Neutrophil (primary cell): ENCODE data around the gene GDF10.
A peak's percentile ranks its signal among the peaks of the same experiment; 100 is the strongest.

ENCODE experiments used
- H3K27ac ChIP-seq: fragments of 200-600 bp; sonication (generic); 2 replicates; pipeline ENCODE4 v1.5.1; 2016; ENCODE audit warnings: mild to moderate bottlenecking, moderate library complexity
- H3K27me3 ChIP-seq: fragments of 200-600 bp; sonication (generic); 2 replicates; pipeline ENCODE4 v1.6.0; 2016; ENCODE audit warnings: mild to moderate bottlenecking
- H3K36me3 ChIP-seq: fragments of 200-600 bp; sonication (generic); 2 replicates; pipeline ENCODE4 v1.5.1; 2017
- H3K4me1 ChIP-seq, 2 experiments: fragments of 200-600 bp in 1 of 2; sonication (generic) in 1 of 2; 1 replicate in 1 of 2; 2 replicates in 1 of 2; pipeline versions ENCODE4 v1.5.1 to v1.6.1; 2013 to 2016; ENCODE audit warnings: low read depth in 1 of 2, low read length in 1 of 2, mild to moderate bottlenecking in 1 of 2, moderate library complexity in 1 of 2; ENCODE audit not compliant: control insufficient read depth in 1 of 2, insufficient read depth in 1 of 2
- H3K4me3 ChIP-seq, 2 experiments: fragments of 200-600 bp in 1 of 2; sonication (generic) in 1 of 2; 1 replicate in 1 of 2; 2 replicates in 1 of 2; pipeline ENCODE4 v1.5.1; 2013 to 2016; ENCODE audit warnings: low read depth in 1 of 2, low read length in 1 of 2, mild to moderate bottlenecking in 1 of 2, moderate library complexity in 1 of 2
- H3K9me3 ChIP-seq: fragments of 200-600 bp; sonication (generic); 2 replicates; pipeline ENCODE4 v1.5.1; 2016
- CTCF ChIP-seq: fragments of 200-600 bp; sonication (generic); IDR thresholded peaks from 2 replicates; pipeline ENCODE4 v1.5.1; 2016; ENCODE audit warnings: antibody characterized with exemption

The GDF10 gene

DNA sequence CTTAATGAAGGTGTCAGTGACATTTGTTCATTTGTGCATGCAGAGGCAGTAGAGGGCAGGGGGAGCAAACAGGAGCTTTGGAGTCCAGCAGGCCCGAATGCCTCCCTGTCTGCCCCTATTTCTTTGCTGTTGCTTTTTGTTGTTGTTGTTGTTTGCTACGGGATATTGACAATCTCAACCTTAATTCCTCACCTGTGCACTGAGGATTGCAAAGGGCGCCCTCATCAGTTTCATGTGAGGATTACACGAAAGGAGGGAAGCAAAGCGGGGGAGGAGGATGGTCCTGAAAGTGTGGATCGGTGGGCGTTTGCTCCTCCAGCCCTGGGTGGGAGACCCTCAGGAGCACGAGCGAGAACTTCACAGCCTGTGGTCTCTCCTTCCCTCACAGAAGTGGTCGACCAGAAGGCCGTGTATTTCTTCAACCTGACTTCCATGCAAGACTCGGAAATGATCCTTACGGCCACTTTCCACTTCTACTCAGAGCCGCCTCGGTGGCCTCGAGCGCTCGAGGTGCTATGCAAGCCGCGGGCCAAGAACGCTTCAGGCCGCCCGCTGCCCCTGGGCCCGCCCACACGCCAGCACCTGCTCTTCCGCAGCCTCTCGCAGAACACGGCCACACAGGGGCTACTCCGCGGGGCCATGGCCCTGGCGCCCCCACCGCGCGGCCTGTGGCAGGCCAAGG is 9.6 kb downstream of the GDF10 start:
- Histone ChIP-seq H3K9me3 (no peaks in the 10 kb centered on the region), H3K27me3 (peaks cover 36% of the 10 kb centered on the region), H3K27ac (no peak overlapping the region), H3K4me3 (no peak overlapping the region), H3K4me1 (no peaks in the 10 kb centered on the region), H3K36me3 (no peaks in the 10 kb centered on the region)
- no peak for TF ChIP-seq CTCF

GRCh38 chr10:47310090-47310505 is 10.1 kb downstream of the GDF10 start:
- no peak for TF ChIP-seq CTCF
- H3K36me3 ChIP-seq = no peaks in the 10 kb centered on the region
- H3K27ac ChIP-seq = no peak overlapping the region
- H3K9me3 ChIP-seq = no peaks in the 10 kb centered on the region
- peaks cover 36% of the 10 kb centered on the region for H3K27me3 ChIP-seq
- H3K4me3 ChIP-seq = no peak overlapping the region
- H3K4me1 ChIP-seq = no peaks in the 10 kb centered on the region

DNA sequence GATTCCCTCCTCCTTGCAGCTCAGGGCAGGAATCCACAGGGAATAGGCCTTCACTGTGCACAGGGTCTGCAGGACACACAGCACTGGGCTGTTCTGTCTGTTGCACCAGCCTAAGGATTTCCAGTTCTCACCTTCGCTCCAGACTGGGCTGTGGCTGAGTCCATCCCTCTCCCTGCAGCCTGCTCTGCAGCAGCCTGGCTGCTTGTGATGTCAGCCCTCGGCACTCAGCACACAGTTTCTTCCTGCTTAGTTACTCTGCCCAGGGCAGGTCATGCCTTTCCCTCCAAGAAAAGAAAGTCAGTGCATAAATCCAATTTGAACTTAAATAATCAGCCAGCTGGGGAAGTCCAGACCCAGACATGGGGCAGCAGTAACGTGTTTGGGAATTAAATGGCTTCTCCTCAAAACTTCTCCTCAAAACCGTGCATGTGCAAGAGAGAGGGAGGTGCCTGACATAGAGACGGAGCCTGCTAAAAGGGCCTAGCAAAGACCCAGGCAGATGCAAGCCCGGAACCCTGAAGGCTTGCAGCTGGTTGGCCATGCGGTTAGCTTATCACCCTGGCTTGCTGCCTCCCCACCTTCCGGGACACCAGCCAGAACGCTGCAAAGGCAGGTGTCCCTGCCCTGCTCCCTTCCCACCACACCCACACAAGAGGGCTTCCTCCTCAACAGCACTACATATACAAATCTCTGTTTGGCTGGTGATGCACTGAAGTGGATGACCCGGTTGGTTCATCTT is 11.4 kb downstream of the GDF10 start:
- H3K4me1 ChIP-seq = no peaks in the 10 kb centered on the region
- TF ChIP-seq CTCF = no peak
- H3K4me3 ChIP-seq = no peak overlapping the region
- peaks cover 26% of the 10 kb centered on the region for H3K27me3 ChIP-seq
- H3K9me3 ChIP-seq = no peaks in the 10 kb centered on the region
- H3K27ac ChIP-seq = no peak overlapping the region
- no peaks in the 10 kb centered on the region for H3K36me3 ChIP-seq

DNA sequence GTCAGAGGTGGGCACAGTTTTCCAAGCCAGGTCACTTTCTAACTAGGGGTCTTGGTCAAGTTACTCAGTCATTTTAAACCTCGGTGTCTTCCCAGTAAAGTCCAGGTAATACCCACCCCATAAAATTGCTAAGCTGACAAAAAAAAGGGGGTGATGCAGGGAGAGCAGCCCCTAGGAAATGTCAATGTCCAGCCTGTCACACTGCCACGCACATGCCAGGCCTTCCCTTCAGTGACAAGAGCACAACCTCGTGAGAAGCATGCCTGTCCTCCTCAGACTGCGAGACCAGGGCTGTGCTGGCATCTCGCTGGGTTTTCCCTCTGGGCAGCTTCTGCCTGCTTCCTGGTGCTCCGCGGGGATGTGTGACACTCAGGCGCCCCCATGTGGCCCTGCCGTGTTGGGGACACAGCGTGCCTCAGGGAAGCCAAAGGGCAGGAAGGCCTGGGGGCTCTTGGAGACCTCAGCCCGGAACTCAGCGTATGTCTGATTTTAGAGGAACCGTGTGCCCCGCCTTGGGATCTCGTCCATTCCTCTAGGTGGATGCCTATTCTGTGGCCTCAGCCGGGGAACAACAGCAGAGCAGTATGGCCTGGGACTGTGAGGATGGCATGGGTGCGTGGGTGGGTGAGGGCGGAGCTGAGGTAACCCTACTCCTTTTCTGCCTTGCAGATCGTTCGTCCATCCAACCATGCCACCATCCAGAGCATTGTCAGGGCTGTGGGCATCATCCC is 12.1 kb downstream of the GDF10 start:
- H3K4me3 ChIP-seq = no peak overlapping the region
- H3K27me3 ChIP-seq = peaks cover 19% of the 10 kb centered on the region
- H3K4me1 ChIP-seq = no peaks in the 10 kb centered on the region
- no peaks in the 10 kb centered on the region for H3K36me3 ChIP-seq
- peak; percentile 64 for TF ChIP-seq CTCF
- H3K9me3 ChIP-seq = no peaks in the 10 kb centered on the region
- H3K27ac ChIP-seq = no peak overlapping the region

GRCh38 chr10:47312663-47312995 is 12.6 kb downstream of the GDF10 start:
- Histone ChIP-seq H3K36me3 (no peaks in the 10 kb centered on the region), H3K9me3 (no peaks in the 10 kb centered on the region), H3K4me1 (no peaks in the 10 kb centered on the region), H3K27me3 (peaks cover 13% of the 10 kb centered on the region), H3K4me3 (no peak overlapping the region), H3K27ac (no peak overlapping the region)
- TF ChIP-seq CTCF = no peak
